ENCODE measurements around the gene ZBTB18.

DNA sequence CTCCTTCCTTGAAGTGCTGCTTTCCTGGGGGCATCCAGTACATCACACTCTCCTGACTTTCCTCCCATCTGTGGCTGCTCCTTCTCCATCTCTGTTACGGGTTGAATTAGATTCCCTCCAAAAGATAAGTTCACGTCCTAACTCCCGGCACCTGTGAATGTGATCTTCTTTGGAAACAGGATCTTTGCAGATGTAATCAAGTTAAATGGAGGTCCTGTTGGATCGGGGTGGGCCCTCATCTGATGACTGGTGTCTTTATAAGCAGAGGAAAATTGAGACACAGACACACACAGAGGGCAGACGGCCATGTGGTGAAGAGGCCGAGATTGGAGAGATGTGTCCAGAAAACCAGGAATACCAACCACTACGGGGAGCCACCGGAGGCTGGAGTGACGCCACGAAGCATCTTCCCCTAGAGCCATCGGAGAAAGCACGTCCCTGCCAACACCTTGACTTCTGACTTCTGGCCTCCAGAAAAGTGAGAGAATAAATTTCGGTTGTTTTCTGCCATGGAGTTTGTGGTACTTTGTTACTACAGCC lies 36.0 kb downstream of the ZBTB18 start:
- TF ChIP-seq, protein P1, sequence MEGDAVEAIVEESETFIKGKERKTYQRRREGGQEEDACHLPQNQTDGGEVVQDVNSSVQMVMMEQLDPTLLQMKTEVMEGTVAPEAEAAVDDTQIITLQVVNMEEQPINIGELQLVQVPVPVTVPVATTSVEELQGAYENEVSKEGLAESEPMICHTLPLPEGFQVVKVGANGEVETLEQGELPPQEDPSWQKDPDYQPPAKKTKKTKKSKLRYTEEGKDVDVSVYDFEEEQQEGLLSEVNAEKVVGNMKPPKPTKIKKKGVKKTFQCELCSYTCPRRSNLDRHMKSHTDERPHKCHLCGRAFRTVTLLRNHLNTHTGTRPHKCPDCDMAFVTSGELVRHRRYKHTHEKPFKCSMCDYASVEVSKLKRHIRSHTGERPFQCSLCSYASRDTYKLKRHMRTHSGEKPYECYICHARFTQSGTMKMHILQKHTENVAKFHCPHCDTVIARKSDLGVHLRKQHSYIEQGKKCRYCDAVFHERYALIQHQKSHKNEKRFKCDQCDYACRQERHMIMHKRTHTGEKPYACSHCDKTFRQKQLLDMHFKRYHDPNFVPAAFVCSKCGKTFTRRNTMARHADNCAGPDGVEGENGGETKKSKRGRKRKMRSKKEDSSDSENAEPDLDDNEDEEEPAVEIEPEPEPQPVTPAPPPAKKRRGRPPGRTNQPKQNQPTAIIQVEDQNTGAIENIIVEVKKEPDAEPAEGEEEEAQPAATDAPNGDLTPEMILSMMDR (conservative IDR thresholded peaks at IDR 0.05; ENCODE audit: low read length): no peak
- TF ChIP-seq EZH2phosphoT487 (IDR thresholded peaks at IDR 0.05; ENCODE audit: borderline replicate concordance, low read depth, low read length): no peak
